ENCODE results near the gene ID3. TPM values are rescaled to one million over a fixed set of nuclear protein-coding genes. Genes with fewer than 3 reads are reported as not detected.

The ID3 gene
- total and polyA plus RNA-seq, 9 of the 15 experiments (the other 6 are each of a cell fraction or from before 2014, with no cell fraction given): 6.8 to 59.8 (median 23.5) TPM

GRCh38 chr1:23529146-23530086, 29.9 kb downstream of the ID3 start (continued):
- TF ChIP-seq ZBTB49 (CRISPR knock-in tag; IDR thresholded peaks at IDR 0.05; ENCODE audit: borderline replicate concordance) (no peak), SIN3A (IDR thresholded peaks at IDR 0.05; ENCODE audit: borderline replicate concordance in 2 of 2, control insufficient read depth in 1 of 2, low read depth in 2 of 2, low read length in 2 of 2) (no peak), ZNF398 (CRISPR knock-in tag; IDR thresholded peaks at IDR 0.05) (no peak), HDAC2 (IDR thresholded peaks at IDR 0.05) (no peak), KLF6 (CRISPR knock-in tag; IDR thresholded peaks at IDR 0.05; ENCODE audit: borderline replicate concordance) (no peak), ZNF436 (CRISPR knock-in tag; IDR thresholded peaks at IDR 0.05) (no peak), NR0B1 (IDR thresholded peaks at IDR 0.05; ENCODE audit: partially characterized antibody) (no peak), KDM1A (IDR thresholded peaks at IDR 0.05) (peak; percentile 42 to 57; a peak in 3 of 4 replicates), ARID3A (IDR thresholded peaks at IDR 0.05; ENCODE audit: borderline replicate concordance, low read depth, low read length) (no peak), U2AF1 (optimal IDR thresholded peaks at IDR 0.05; ENCODE audit: low read depth, low read length) (no peak), DACH1 (IDR thresholded peaks at IDR 0.05; ENCODE audit: partially characterized antibody) (no peak), FOXO4 (CRISPR knock-in tag; IDR thresholded peaks at IDR 0.05) (no peak), E2F1 (CRISPR knock-in tag; IDR thresholded peaks at IDR 0.05) (no peak), BDP1 (IDR thresholded peaks at IDR 0.05; ENCODE audit: insufficient read depth, insufficient read length) (no peak), FOS (IDR thresholded peaks at IDR 0.05; ENCODE audit: extremely low read depth, insufficient read length) (no peak)
